ENCODE data around the gene SYNDIG1.

SYNDIG1 gene

DNA sequence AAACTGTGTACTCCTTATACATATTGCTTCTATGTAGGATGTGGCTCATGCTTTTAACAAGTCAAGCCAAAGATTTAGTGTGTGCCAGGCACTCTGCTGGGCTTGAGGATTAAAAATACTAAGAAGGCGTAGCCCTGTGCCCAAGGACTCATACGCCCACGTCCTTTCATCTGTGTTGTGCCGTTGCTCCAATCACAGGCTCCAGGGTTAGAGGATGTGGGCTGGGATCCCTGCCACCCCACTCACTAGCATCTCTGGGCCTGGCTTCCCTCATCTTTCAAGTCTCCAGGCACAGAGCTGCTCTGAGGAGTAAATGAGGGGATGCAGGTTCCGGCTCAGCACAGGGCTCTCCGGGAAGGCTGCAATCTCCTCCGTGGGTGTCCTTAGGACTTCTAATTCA lies 214.2 kb downstream of the SYNDIG1 start:
- in situ Hi-C loops (cut with HindIII; ENCODE audit: low sequenced_read_pairs) = no loop called here

DNA sequence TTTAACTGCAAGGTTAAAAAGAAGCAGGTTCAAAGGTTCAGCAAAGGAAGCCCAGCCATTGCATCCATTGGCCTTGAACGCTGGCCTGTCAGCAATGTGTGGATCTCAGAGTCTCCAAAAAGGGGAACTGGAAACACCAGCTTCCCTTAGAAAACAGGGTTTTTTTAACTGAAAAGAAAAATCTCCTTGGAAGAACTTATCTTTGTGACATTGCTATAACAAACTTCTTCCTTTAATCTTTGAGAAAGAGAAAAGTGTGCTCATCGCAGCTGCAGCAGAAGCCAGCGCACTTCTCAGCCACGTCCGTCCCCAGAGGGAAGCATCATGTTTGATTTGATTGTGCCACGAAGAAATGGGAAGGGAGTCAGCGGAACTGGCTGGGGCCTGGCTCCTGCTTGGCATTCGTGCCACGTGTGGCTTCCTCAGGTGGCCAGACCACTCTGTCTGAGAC lies 215.0 kb downstream of the SYNDIG1 start:
- in situ Hi-C loops (cut with HindIII; ENCODE audit: low sequenced_read_pairs) = no loop called here

DNA sequence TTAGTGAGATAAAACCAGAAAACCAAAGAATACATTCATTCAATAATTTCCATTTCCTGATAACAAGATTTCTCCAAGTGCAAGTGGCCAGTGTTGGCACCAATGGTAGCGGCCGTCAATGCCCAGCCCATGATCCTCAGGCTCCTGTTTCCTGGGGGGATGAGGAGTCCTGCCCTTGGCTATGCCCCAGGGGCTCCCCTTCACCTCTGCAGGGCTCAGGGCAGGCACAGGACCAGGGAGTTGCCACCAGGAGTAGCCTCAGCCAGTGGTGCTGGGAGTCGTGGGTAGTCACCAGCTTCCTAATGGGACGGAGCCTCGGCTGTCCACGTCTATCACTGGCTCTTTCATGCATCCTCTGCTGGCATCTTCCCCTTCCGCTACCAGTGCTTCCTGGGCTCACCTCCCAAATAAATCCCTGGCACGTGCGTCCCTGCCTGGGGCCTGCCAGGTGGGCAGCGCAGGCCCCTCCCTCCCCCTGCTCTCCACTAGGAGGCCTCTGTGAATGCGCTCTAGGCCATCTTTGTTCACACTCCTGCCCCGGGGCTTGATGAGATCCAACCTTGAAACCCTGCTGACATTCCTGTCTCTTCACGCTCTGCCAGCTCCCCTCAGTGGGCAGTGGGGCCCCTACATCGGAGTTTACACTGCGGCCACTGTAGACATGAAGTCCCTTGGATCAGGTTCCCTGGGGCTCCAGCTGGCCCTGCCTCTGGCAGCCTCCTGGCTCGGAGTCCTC lies 215.7 kb downstream of the SYNDIG1 start:
- in situ Hi-C loops (cut with HindIII; ENCODE audit: low sequenced_read_pairs) = no loop called here

DNA sequence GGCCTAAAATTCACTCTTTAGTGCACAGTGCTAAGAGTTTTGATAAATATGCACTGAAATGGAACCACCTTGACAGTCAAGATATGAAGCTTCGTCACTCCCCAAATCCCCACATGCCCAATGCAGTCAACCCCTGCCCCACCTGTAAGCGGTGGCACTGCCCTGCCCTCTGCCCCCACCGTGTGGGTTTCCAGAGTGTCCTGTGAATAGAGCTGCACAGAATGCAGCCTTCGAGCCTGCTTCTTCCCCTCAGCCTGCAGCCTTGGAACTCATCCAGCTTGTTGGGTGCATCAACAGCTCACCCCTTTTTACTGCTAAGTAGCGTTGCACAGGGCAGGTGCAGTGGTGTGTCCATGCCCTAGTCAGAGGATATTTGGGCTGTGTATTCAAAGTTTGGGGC lies 216.3 kb downstream of the SYNDIG1 start:
- in situ Hi-C loops (cut with HindIII; ENCODE audit: low sequenced_read_pairs) = no loop called here

DNA sequence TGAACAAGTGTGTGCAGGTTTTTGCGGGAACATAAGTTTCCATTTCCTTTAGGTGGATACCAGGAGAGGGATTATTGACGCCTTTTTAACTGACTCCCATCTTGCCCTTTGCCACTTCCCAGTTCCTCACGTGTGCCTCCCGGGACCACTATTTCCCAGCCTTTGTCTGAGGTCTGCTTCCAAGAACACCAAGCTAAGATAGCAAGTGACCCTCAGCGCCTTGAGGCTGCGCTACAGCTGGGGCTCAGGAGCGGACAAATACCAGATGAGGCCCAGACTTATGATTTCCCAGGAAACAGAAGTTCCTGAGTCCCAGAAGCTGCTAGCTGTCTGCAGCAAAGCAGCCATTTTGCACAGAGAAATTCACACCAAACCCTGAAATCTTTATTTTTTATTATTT lies 216.7 kb downstream of the SYNDIG1 start:
- in situ Hi-C loops (cut with HindIII; ENCODE audit: low sequenced_read_pairs) = no loop called here

DNA sequence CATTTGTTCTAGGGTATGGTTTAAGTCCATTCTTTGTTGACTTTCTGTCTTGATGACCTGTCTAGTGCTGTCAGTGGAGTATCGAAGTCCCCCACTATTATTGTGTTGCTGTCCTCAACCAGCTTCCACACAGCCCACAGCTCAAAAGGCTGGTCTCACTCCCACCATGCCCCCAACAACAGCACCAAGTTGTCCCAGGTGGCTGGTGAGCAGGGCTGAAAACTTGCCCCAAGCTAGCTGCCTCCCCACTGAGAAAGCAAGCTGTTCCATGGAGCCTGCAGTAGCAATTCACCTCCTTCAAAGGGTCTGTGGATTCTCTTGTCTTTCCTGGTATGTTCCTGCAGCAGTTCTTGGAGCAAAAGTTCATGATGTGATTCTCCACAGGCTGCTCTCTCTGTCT lies 221.0 kb downstream of the SYNDIG1 start:
- in situ Hi-C loops (cut with HindIII; ENCODE audit: low sequenced_read_pairs) = no loop called here

DNA sequence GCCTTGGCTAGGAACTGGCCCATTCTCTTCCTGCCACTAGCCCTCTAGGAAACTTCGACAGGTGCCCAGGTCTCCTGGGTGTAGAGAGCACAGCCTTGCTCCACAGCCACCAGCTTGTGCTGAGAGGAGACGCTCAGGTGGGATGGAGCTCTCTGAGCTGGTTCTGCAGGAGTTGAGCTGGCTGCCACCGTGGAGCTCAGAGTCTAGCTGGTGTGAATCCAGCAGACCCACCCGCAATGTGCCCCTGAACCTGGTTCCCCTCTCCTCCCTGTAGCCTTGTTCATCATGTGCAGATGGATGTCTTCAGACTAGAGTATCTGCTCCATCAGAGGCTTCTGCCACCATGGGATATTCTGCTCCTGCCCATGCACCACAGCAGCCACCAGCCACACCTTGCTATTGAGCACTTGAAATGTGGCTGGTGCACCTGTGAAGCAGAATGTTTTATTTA lies 222.5 kb downstream of the SYNDIG1 start:
- in situ Hi-C loops (cut with HindIII; ENCODE audit: low sequenced_read_pairs) = no loop called here

DNA sequence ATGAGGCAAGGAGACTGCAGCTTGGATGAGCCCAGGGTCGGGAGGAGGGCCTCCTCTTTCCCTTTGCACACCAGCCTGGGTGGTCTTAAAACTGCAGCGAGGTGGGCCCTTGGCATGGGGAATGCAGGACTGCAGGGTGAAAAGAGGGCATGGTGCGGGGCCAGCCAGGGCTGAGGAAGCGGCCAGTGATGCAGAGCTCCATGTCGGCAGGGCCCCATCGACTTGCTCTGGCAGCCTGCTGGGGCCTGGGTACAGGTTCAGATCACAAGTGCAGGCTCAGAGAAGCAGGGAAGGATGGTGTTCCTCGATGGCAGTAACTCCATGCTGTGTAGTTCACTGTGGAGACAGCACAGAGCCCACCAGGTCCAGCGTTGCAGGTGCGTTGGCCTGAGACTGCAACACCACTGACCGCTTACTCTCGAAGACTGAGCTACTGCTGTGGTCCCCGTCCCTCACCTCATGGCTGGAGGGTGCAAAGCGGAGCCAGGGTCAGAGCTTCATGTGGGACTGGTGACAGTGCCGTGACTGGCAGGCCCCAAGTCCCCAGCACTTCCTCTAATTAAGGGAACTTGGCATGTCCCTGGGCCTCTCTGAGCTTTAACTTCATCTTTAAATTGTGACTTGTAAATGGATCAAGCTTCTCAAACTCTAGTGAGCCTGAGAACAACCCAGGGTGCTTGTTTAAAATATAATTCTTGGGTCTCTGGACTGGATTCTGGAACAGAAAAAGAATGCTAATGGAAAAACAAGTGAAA lies 223.2 kb downstream of the SYNDIG1 start:
- in situ Hi-C loops (cut with HindIII; ENCODE audit: low sequenced_read_pairs) = no loop called here

DNA sequence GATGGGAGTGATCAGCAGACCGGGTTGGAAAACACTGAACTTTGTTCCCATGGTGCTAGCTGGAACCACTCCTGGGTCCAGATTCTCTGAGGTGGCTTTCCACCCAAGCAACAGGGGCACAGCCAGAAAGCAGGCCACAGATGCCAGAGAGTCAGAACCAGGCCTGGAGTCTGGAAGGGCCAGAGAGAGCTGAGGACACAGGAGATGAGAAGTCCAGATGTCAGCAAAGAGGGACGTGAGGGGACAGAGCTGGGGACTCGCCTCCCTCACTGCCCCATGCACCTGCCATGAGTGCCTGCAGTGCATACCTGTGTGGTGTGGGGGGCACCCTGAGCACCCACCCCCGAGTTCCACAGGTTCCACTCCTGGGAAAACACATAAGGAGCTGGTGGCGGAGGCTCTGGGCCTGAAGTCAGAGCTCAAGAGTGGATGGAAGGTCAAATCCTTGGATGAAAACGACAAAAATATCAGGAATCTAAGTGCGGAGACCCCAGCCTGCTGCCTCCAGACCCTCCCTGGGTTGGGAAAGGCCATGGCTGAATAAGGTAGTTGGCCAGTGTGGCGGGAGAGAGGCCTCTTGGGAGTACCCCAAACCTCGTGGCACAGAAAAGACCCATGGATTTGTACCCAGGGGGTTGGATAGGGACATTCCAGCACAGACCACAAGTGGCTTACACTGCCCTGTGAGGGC lies 224.2 kb downstream of the SYNDIG1 start:
- in situ Hi-C loops (cut with HindIII; ENCODE audit: low sequenced_read_pairs) = no loop called here

DNA sequence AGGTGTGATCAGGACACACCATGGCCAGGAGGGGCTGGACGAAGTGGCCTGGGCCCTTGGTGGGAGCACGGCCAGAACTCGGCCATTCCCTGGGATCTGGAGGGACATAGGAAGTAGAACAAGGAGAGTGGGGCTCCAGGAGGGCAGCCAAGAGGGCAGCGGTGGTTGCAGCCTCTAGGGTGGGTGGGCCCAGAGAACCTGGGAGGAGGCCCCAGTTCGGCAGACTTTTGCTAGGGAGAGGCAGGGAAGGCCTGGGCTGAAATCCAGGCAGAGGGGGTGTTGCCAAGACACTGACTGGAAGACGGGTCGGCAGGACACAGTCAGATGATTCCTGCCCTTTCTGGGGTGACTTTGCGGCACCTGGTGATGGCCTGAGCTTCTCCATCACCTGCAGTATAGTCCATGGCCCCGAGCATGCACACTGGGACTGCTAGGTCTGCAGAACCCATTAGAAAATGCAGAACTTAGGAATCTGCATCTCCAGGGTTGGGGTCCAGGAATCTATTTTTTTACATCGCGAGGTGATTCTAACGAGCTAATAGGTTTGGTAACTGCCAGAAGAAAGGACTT lies 224.8 kb downstream of the SYNDIG1 start:
- in situ Hi-C loops (cut with HindIII; ENCODE audit: low sequenced_read_pairs) = no loop called here

DNA sequence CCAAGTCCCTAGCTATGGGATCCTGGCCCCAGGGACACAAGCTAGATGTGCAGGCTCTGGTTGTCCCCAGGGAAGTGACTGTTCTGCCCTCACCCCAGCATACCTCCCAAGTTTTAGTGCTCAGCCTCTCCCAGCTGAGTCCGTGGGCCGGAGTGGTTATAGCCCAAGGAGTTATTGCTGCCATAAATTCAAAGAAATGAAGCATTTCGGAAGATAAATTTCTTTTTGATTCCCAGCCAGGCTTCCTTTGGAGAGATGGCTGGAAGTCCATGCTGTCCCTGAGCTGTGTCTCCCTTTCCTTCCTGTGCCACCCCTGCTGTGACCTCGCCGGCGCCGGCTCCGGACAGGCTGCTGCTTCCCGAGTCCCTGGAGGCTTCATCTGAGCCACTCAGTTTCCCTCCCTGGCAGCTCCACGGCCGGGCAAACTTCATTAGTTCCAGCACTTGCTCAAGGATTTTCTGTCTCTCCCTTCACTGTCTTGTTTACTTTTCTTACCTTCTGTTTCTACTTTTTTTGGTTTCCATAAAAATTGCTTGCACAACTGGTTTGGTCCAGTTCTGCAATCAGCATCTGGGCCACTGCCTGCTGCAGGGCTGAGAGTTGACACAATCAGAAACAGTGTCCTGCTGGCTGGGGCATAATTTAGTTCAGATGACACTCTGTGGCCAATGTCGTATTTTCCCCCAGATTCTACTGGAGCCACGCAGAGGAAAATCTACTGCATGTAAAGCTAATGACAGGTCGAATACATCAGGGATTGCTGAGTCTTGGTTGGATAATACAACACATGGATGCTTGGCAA lies 225.5 kb downstream of the SYNDIG1 start:
- in situ Hi-C loops (cut with HindIII; ENCODE audit: low sequenced_read_pairs) = no loop called here

DNA sequence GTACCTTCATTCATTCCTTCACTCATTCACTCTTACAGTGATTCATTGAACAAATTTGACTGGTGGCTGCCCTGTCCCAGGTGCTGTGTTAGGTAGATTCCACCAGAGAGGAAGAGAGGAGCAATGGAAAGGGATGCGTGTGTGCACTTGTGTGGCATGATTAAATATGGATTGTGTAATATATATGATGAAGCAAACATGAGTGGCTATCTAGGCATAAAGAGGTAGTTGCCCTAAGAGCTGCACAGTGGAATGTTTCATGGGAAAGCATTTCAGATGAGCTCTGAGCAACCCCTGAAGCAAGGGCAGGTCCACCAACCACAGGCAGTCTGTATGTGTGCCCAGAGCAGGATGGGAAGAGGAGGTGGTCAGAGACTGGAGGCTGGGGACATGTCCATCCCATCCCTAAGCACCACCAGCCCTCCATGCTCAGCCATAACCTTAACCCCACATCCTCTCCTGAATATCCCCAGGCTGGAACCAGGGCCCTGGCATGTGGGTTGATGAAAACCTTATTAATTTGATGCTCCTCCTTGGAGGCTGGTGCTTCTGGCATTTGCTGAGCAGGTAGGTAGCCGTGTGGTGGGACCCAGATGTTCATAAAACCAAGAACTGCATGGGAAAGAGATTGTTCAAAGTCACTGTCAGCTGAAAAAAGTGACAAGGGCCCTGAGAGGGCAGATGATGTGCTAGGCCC lies 226.2 kb downstream of the SYNDIG1 start:
- in situ Hi-C loops (cut with HindIII; ENCODE audit: low sequenced_read_pairs) = no loop called here

DNA sequence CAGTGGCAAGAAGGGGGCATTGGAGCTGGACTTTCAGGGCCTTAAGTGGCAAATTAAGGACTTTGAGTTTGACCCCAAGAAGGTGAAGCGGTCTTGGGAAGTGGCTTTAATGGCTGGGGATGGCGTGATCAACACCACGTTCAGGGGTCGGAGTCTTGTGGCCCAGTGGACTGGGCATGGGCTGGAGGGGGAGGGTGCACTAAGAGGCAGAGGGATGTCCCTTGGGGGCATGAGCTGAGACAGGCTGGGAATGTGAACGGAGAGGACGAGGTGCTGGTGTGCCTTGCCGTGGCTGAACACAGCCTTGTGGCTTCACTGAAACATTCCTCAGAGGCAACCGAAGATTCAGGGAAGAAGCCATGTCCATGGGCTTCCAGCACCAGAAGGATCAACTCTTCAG lies 227.0 kb downstream of the SYNDIG1 start:
- in situ Hi-C loops (cut with HindIII; ENCODE audit: low sequenced_read_pairs) = no loop called here

DNA sequence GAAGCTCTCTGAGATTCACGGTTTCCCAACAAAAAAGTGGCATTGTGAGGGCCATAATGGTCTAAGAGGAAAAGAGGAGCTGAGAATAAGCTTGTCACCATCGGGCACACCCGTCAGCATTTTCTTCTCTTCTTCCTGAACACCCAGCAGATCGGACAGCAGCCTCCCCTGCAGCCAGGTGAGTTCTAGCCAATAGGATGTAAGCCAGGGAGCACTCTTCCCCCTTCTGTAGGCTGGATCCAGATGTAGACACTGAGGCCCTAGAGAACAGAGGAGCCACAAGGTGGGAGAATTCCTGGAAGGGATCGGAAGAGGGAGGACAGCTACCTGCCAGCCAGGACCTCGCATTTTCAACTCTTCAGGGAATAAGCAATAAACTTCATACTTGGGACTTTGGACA lies 228.0 kb downstream of the SYNDIG1 start:
- in situ Hi-C loops (cut with HindIII; ENCODE audit: low sequenced_read_pairs) = no loop called here

DNA sequence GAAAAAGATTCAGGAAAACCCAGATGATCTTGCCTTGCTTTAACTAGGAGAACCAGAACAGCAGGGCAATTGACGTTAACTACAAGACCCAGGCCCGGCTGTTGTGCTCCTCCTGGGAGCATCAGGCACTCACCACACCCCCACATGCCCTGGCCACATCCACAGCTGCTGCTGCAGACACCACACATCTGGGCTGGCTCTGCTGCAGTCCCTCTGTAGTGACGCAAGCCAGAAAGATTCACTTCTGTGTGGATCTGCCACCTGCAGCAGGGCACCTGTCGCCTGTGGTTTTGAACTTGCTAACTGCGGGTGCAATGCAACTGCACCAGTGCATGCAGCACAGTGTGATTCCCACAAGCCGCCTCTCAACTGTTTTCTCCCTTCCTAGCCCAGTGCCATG lies 228.8 kb downstream of the SYNDIG1 start:
- in situ Hi-C loops (cut with HindIII; ENCODE audit: low sequenced_read_pairs) = no loop called here

DNA sequence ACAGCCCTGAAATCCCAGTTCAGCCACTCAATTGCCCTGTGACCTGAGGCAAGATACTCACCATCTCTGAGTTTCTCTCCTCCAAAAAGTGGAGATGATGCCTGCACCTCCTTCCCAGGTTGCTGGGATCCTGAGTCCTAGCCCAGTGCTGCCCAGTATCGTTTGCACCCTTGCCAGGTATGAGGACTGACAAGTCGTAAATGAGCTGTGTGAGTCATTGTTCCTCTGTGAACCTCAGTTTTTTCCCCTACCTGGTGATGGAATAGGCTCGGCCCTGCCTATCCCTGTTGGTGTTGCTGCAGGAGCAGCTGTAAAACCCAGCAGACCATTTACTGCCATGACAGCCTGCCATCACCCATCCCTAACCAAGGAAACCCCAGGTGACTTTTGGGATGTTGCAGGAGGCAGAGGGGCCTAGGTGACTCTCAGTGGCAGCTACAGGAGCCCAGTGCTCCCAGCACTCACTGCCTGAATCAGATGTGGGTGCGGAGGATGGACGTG lies 229.3 kb downstream of the SYNDIG1 start:
- in situ Hi-C loops (cut with HindIII; ENCODE audit: low sequenced_read_pairs) = no loop called here

DNA sequence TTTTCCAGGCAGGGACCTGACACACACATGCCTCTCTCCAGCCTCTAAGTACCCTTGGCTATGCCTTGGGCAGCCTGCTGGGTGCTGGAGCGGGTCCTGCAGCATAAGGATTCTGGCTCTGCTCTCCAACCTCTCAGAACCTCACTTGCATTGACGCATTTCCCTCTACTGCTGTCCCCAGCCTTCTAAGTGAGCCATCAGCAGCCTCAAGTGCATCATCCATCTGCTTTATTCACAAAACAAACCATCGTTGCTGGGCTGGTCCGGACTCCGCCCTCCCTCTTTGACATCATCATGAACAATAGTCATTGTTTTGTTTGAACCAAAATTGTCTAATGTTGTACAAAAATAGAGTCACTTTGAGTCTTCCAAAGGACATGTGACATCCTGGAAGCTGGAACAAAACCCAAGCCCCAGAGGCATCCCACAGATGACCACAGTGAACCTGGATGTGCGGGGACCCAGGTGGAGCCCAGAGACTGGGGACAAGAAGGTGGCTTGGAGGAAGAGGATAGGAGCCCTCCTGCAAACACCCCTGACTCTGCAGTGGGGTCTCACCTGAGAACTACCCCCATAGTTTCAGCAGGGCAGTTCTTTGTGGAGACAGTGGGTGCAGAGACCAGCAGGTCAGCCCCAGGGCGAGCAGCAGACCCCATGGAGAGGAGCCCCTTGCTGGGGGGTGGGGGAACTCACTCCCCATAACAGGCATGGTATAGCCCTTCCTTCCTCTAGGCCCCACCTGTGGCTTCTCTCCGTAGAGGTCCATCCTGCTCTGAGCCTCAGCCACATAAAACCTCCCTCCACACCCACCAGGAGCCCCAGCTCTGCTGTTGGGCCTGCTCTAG lies 230.1 kb downstream of the SYNDIG1 start:
- in situ Hi-C loops (cut with HindIII; ENCODE audit: low sequenced_read_pairs) = no loop called here

DNA sequence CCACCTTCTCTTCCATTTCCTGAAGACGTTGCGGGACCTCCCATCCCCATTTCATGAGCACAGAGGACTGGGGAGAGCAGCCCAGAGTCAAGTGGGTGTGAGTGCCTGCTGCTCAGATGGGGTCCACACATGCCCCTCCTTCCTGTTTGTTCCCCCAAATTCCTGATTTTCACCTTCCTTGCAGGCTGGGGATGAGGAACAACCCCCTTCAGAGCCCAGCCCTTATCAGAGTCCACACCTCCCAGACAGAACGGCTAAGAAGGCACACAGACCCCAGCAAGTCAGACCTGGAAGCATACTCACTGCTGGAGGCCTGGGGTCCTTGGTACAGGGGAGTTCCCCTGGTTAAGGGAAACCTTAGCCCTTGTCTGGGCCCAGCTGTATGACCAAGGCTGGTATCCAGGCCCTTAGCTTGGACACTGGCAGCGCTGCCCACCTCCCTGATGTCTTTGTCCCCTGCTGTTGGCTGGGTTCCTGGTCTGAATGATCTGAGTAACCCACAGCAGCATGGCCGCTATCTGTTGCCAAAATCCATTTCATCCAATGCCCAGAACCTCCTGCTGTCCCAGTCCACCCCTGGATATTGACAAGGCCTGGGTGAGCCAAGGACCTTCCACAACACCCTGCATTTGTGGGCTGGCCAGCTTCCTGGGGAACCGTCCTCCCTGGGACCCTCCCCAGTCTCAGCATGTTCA lies 230.9 kb downstream of the SYNDIG1 start:
- in situ Hi-C loops (cut with HindIII; ENCODE audit: low sequenced_read_pairs) = no loop called here

All from endothelial cell of hepatic sinusoid (primary cell).